Natural killer cell (primary cell): ENCODE results near the gene ROBO2. TPM values are rescaled to one million over a fixed set of nuclear protein-coding genes. Genes with fewer than 3 reads are reported as not detected.

Source experiments
- ATAC-seq, 3 donors: fragments of 150-1000 bp in 2 of 3; fragments of 200-7000 bp in 1 of 3; cut with Tn5 transposase; 1 replicate in 1 of 3; 2 replicates in 2 of 3; pipeline ENCODE4 v1.10.0; 2021; ENCODE audit warnings: mild to moderate bottlenecking in 2 of 3, moderate library complexity in 2 of 3
- DNase-seq, 2 donors: peaks; one replicate each; pipeline versions ENCODE4 v3.0.0 to v3.0.0-alpha.2; 2013 to 2021; ENCODE audit warnings: mixed read lengths in 1 of 2
- H3K27ac ChIP-seq: one replicate; pipeline ENCODE4 v1.5.1; 2013; ENCODE audit warnings: mild to moderate bottlenecking, low read length
- H3K27me3 ChIP-seq: one replicate; pipeline ENCODE4 v1.6.1; 2013; ENCODE audit warnings: low read length; ENCODE audit not compliant: control insufficient read depth, insufficient read depth
- H3K36me3 ChIP-seq: one replicate; pipeline ENCODE4 v1.6.1; 2013; ENCODE audit warnings: low read length; ENCODE audit not compliant: control insufficient read depth, insufficient read depth
- H3K4me1 ChIP-seq: one replicate; pipeline ENCODE4 v1.6.1; 2013; ENCODE audit warnings: low read length; ENCODE audit not compliant: control insufficient read depth, insufficient read depth
- H3K4me3 ChIP-seq: one replicate; pipeline ENCODE4 v1.5.1; 2013; ENCODE audit warnings: low read length
- H3K9me3 ChIP-seq: one replicate; pipeline ENCODE4 v1.6.1; 2013; ENCODE audit warnings: low read length; ENCODE audit not compliant: control insufficient read depth, insufficient read depth
- H3K27ac Mint-ChIP-seq, 2 donors: one replicate each; pipeline ENCODE4 v1.8.0; 2022; ENCODE audit warnings: mild to moderate bottlenecking in 2 of 2, mixed read lengths in 2 of 2, moderate library complexity in 1 of 2
- H3K27me3 Mint-ChIP-seq, 2 donors: one replicate each; pipeline ENCODE4 v1.8.0; 2022; ENCODE audit warnings: low read depth in 2 of 2, mixed read lengths in 2 of 2
- H3K36me3 Mint-ChIP-seq: one replicate; pipeline ENCODE4 v1.8.0; 2022; ENCODE audit warnings: mixed read lengths
- H3K4me1 Mint-ChIP-seq, 2 donors: one replicate each; pipeline ENCODE4 v1.8.0; 2022; ENCODE audit warnings: mixed read lengths in 2 of 2
- H3K4me3 Mint-ChIP-seq: one replicate; pipeline ENCODE4 v1.8.0; 2022; ENCODE audit warnings: mild to moderate bottlenecking, moderate library complexity, mixed read lengths
- H3K9me3 Mint-ChIP-seq, 2 donors: one replicate each; pipeline ENCODE4 v1.8.0; 2022; ENCODE audit warnings: mixed read lengths in 2 of 2
- CTCF ChIP-seq: fragments of 200-600 bp; IDR thresholded peaks from one replicate; pipeline ENCODE4 v1.8.0; 2022; ENCODE audit warnings: antibody characterized with exemption
- WGBS: methylation state at CpG from one replicate; pipeline ENCODE4 v1.1.7; 2013; ENCODE audit warnings: missing lambda C conversion rate; ENCODE audit not compliant: insufficient coverage; 5-methylcytosine and 5-hydroxymethylcytosine counted together
- intact Hi-C: fragments of 100-400 bp; cut with micrococcal nuclease; formaldehyde crosslinking; loops from one replicate; pipeline ENCODE4 v1.14.2; 2022
- total RNA-seq, 4 donors: library from RNA; stranded (reverse); fragments of 120-200 nt in 1 of 4; gene quantifications; one replicate each; pipeline versions ENCODE4 v1.2.3 to v1.2.4, GENCODE V29; 2013 to 2022

ROBO2 gene
- total RNA-seq, 3 donors from 2014 or later (not counting 1 experiment from before 2014, with no cell fraction given): not detected

DNA sequence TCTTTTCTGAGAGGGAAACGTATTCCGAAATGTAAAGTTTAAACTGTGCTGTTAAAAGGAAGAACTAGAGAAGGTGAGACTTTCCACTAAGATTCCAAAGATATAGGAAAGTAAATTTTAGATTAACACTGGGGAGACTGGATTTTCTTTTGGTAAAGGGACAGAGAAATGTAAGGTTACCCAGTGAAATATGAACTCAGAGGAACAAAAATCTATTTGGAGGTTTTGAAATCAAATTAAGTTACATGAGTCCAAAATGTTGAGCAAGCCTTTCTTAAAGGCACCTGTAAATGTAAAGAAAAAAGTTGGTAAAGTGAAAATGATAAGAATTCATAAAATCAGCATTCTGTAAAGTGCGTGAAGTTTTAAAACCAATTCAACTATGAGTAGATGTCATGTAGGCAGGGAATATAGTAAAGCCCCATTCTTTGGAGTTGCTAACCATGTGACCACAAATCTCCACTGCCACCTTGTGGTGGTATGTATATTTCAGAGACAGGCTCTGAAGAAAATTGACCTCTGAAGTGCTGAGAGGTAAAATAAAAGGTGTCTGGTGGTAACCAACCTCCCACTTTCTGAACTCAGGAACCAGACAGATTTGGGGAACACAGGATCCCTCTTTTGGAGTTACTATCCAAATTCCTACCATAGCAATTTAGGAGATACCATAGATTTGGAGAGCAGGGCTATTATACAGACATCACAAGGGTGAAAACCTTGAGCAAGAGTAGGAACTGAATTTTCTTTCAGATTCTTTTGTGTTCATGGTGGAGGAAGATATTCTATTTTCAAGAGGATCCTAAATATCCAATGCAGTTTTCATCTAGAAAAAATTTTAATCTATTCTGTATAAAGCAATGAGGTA is 215.3 kb downstream of the ROBO2 start:
- no peaks in the 10 kb centered on the region for H3K27me3 ChIP-seq
- intact Hi-C loops: no loop called here
- 77% methylated on average over 3 of the region's 3 CpGs for WGBS
- H3K36me3 ChIP-seq: no peaks in the 10 kb centered on the region
- Mint-ChIP-seq H3K27ac (no peak overlapping the region), H3K9me3 (peaks cover 6 to 10% of the 10 kb centered on the region in 2 donors), H3K27me3 (no peaks in the 10 kb centered on the region), H3K36me3 (no peaks in the 10 kb centered on the region), H3K4me1 (no peaks in the 10 kb centered on the region), H3K4me3 (no peak overlapping the region)
- H3K27ac ChIP-seq: no peak overlapping the region
- H3K4me3 ChIP-seq: no peak overlapping the region
- no peak for DNase-seq
- ATAC-seq: no peak
- no peak for TF ChIP-seq CTCF
- H3K9me3 ChIP-seq: no peaks in the 10 kb centered on the region
- no peaks in the 10 kb centered on the region for H3K4me1 ChIP-seq

DNA sequence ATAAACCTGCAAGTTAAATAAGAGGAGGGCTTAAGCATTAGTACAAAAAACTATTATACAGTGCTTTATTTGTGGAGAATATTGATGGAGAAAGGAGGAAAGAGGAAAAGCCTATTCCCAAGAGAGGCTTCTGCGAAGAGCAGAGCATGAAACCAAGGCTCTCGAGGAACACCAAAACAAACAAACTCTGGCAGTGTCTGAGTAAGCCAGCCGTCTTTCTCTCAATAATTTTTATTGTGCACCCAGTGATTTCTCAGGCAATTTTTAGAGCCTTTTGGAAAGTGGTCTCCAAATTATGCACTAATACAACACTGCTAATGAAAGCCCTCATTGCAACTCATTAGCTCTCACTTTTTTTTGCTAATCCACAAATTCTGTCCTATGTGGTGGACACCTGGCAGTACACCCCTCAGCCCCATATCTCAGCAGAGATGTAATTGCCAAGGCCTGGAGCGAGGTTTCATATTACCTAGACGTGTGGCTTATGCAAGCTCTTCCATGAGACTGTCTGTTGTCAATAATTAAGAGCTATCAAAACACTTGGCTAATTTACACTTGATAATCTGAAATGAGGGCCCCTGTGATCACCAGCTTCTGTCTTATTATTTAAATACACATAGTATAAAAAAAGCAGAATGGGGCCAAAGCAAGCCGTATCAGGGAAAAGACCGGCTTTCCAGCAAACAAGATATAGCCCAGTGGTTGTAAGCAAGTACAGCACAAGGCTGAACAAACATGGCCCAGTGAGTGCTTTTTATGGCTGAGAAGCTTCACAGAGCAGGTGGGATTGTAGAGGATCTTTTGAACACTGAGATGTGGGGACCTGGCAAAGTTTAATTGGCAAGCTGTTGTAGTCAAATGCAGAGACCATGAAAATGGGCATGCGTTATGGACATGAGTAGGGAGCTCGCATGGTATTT is 216.9 kb downstream of the ROBO2 start:
- no peaks in the 10 kb centered on the region for H3K36me3 ChIP-seq
- H3K4me3 ChIP-seq: no peak overlapping the region
- no peak for DNase-seq
- Mint-ChIP-seq H3K4me3 (no peak overlapping the region), H3K4me1 (no peaks in the 10 kb centered on the region), H3K27ac (no peak overlapping the region), H3K9me3 (peaks cover 7 to 8% of the 10 kb centered on the region in 2 donors), H3K27me3 (no peaks in the 10 kb centered on the region), H3K36me3 (no peaks in the 10 kb centered on the region)
- no peaks in the 10 kb centered on the region for H3K27me3 ChIP-seq
- H3K27ac ChIP-seq: no peak overlapping the region
- no peaks in the 10 kb centered on the region for H3K9me3 ChIP-seq
- TF ChIP-seq CTCF: no peak
- 75% methylated on average over 9 of the region's 9 CpGs for WGBS
- ATAC-seq: no peak
- intact Hi-C loops: no loop called here
- H3K4me1 ChIP-seq: no peaks in the 10 kb centered on the region

DNA sequence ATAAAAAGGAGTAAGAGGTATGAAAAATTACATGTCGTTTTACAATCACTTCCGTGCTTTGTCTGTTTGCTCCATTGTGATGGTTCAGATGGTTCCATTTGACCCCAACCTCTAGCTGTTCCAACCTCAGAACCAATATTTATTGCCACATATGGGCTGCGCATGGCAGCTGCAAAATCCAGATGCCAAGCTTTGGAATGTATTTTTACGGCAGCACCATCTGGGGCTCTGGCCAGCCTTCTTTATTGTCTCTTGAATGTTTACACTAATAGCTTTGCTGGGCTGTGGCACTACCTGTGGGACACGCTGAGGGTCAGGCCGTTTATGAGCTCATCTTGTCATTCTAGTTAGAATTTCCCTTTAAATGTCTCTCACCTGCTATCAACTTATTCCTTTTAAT is 219.8 kb downstream of the ROBO2 start:
- Histone ChIP-seq H3K9me3 (no peaks in the 10 kb centered on the region), H3K36me3 (no peaks in the 10 kb centered on the region), H3K4me3 (no peak overlapping the region), H3K27ac (no peak overlapping the region), H3K4me1 (no peaks in the 10 kb centered on the region), H3K27me3 (no peaks in the 10 kb centered on the region)
- Mint-ChIP-seq H3K27ac (no peak overlapping the region), H3K4me3 (no peak overlapping the region), H3K27me3 (no peaks in the 10 kb centered on the region), H3K4me1 (no peaks in the 10 kb centered on the region), H3K9me3 (peaks cover 7 to 11% of the 10 kb centered on the region in 2 donors), H3K36me3 (no peaks in the 10 kb centered on the region)
- no peak for TF ChIP-seq CTCF
- DNase-seq: no peak
- 78% methylated on average over 6 of the region's 6 CpGs for WGBS
- intact Hi-C loops: no loop called here
- no peak for ATAC-seq
